SU-DHL-6 (cell line): ENCODE results near the gene SLC43A1.

Experiments used
- H2AFZ ChIP-seq: fragments of 200-600 bp; sonication (generic); 2 replicates; pipeline ENCODE4 v1.6.1; 2014; ENCODE audit warnings: low read depth, mild to moderate bottlenecking, moderate library complexity, mixed read lengths, antibody characterized with exemption, low read length; ENCODE audit not compliant: severe bottlenecking
- H3F3A ChIP-seq: fragments of 200-600 bp; shearing (Covaris generic); 2 replicates; pipeline ENCODE4 v1.6.0; 2016; ENCODE audit warnings: antibody characterized with exemption, mild to moderate bottlenecking; ENCODE audit not compliant: insufficient read depth
- H3K27ac ChIP-seq: fragments of 200-600 bp; sonication (generic); 2 replicates; pipeline ENCODE4 v1.5.1; 2016; ENCODE audit warnings: low read depth, mild to moderate bottlenecking, low read length, moderate library complexity, mixed read lengths
- H3K27me3 ChIP-seq: fragments of 200-600 bp; sonication (generic), shearing (Covaris generic); 2 replicates; pipeline ENCODE4 v1.6.0; 2014; ENCODE audit warnings: mild to moderate bottlenecking, low read length
- H3K36me3 ChIP-seq: fragments of 200-600 bp; sonication (generic); 2 replicates; pipeline ENCODE4 v1.6.1; 2014; ENCODE audit warnings: mild to moderate bottlenecking, low read length, mixed read lengths
- H3K4me2 ChIP-seq: fragments of 300-600, 200-600 bp; shearing (Covaris generic), sonication (generic); 2 replicates; pipeline ENCODE4 v1.6.0; 2014; ENCODE audit warnings: low read length, low read depth, mild to moderate bottlenecking; ENCODE audit not compliant: poor library complexity, severe bottlenecking
- H3K4me3 ChIP-seq: fragments of 200-600 bp; sonication (generic); 2 replicates; pipeline ENCODE4 v1.5.1; 2014; ENCODE audit warnings: antibody characterized with exemption, low read length, mild to moderate bottlenecking, mixed read lengths; ENCODE audit not compliant: insufficient read depth, poor library complexity, severe bottlenecking
- H3K79me2 ChIP-seq: fragments of 200-600 bp; sonication (generic); 2 replicates; pipeline ENCODE4 v1.6.1; 2014; ENCODE audit warnings: mild to moderate bottlenecking, low read length, moderate library complexity; ENCODE audit not compliant: insufficient read depth
- H3K9ac ChIP-seq: fragments of 200-600 bp; sonication (generic); 2 replicates; pipeline ENCODE4 v1.7.0; 2014; ENCODE audit warnings: mild to moderate bottlenecking, low read length
- H3K9me2 ChIP-seq: fragments of 200-600 bp; sonication (generic); replicated peaks from 2 replicates; pipeline ENCODE4 v1.6.1; 2014; ENCODE audit warnings: low read length; ENCODE audit not compliant: insufficient read depth
- H3K9me3 ChIP-seq: fragments of 200-600 bp; sonication (generic); 2 replicates; pipeline ENCODE4 v1.6.1; 2014; ENCODE audit warnings: low read length, mixed read lengths; ENCODE audit not compliant: insufficient read depth
- H4K20me1 ChIP-seq: fragments of 200-600 bp; sonication (generic); 2 replicates; pipeline ENCODE4 v1.6.1; 2014; ENCODE audit warnings: low read depth, mild to moderate bottlenecking, antibody characterized with exemption, low read length, moderate library complexity, mixed read lengths
- CTCF ChIP-seq: fragments of 200-600 bp; sonication (generic); IDR thresholded peaks from one replicate; pipeline ENCODE4 v1.5.1; 2017; ENCODE audit warnings: antibody characterized with exemption, mild to moderate bottlenecking, low read length, moderate library complexity; ENCODE audit not compliant: insufficient read depth, poor library complexity, severe bottlenecking
- EZH2phosphoT487 ChIP-seq: fragments of 200-600 bp; sonication (generic), shearing (Covaris generic); conservative IDR thresholded peaks from 2 replicates; pipeline ENCODE4 v1.6.1; 2018; ENCODE audit warnings: mild to moderate bottlenecking, antibody characterized with exemption, low read length, moderate library complexity, mixed read lengths

SLC43A1 gene

GRCh38 chr11:57439786-57440185, 75.7 kb downstream of the SLC43A1 start:
- no peak overlapping the region for H3K27ac ChIP-seq
- TF ChIP-seq CTCF (no peak), EZH2phosphoT487 (no peak)
- no peaks in the 10 kb centered on the region for H4K20me1 ChIP-seq
- H3K36me3 ChIP-seq: no peaks in the 10 kb centered on the region
- H3K9ac ChIP-seq: no peak overlapping the region
- no peaks in the 10 kb centered on the region for H3K27me3 ChIP-seq
- no peaks in the 10 kb centered on the region for H3F3A ChIP-seq
- no peak overlapping the region for H2AFZ ChIP-seq
- no peak overlapping the region for H3K4me3 ChIP-seq
- no peaks in the 10 kb centered on the region for H3K9me3 ChIP-seq
- no peak overlapping the region for H3K4me2 ChIP-seq
- H3K79me2 ChIP-seq: no peaks in the 10 kb centered on the region
- no peaks in the 10 kb centered on the region for H3K9me2 ChIP-seq

GRCh38 chr11:57438345-57439285, 76.9 kb downstream of the SLC43A1 start:
- Histone ChIP-seq H4K20me1 (no peaks in the 10 kb centered on the region), H3K9me2 (no peaks in the 10 kb centered on the region), H2AFZ (no peak overlapping the region), H3K9me3 (no peaks in the 10 kb centered on the region), H3F3A (no peaks in the 10 kb centered on the region), H3K27ac (no peak overlapping the region), H3K4me2 (no peak overlapping the region), H3K9ac (no peak overlapping the region), H3K4me3 (no peak overlapping the region), H3K36me3 (no peaks in the 10 kb centered on the region), H3K27me3 (no peaks in the 10 kb centered on the region), H3K79me2 (no peaks in the 10 kb centered on the region)
- no peak for TF ChIP-seq EZH2phosphoT487

- Histone ChIP-seq H4K20me1 (no peaks in the 10 kb centered on the region), H3K4me3 (no peak overlapping the region), H3K9ac (no peak overlapping the region), H3K27ac (no peak overlapping the region), H3K79me2 (no peaks in the 10 kb centered on the region), H3K9me2 (no peaks in the 10 kb centered on the region), H3F3A (no peaks in the 10 kb centered on the region), H3K27me3 (no peaks in the 10 kb centered on the region), H3K36me3 (no peaks in the 10 kb centered on the region), H3K9me3 (no peaks in the 10 kb centered on the region), H2AFZ (no peak overlapping the region), H3K4me2 (no peak overlapping the region)
- no peak for TF ChIP-seq CTCF
- TF ChIP-seq EZH2phosphoT487: no peak
Observed at GRCh38 chr11:57436031-57436430, 79.5 kb downstream of the SLC43A1 start.
